Measurements from ENCODE around the gene NR3C1.

NR3C1 gene

DNA sequence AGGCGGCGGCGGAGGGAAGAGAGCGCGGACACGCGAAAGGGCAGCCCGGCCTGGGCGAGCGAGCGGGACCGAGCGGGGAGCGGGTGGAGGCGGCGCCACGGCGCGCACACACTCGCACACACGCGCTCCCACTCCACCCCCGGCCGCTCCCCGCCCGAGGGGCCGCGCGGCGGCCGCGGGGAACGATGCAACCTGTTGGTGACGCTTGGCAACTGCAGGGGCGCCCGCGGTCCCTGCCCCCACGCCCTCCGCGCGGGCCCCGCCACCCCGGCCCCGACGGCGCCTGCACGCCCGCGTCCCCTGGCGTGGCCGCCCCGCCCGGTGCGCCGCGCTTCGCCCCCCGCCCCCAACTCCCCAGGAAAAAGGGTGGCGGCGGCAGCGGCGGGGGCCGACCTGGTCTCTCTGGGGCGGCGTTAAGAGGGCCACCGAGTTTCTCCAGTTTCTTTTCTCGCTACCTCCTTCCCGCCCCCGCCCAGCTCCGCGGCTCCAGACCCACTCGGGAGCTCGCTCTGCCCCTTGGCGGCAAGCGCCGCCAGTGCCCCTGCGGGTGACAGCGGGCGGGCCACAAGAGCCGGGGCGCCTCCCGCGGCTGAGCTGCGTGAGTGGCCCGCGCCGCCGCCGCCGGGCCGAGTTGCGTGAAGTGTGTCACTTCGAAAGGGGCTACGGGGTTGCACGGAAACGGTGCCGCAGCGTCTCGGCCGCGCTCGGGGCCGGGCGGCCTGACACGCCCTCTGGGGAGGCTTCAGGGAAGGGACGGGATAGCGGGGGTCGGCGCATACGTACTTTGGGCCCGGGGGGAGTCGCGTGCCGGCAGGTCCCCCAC is at the start of gene NR3C1:
Gene NR3C1, minus strand, starts transcription at position 94 of the 823 bp plus-strand sequence. CDS start 2,847 bp downstream, outside the sequence.
- peak; percentile 64 to 76 (median 67) for DNase-seq (ENCODE audit: low read depth in 3 of 3)

DNA sequence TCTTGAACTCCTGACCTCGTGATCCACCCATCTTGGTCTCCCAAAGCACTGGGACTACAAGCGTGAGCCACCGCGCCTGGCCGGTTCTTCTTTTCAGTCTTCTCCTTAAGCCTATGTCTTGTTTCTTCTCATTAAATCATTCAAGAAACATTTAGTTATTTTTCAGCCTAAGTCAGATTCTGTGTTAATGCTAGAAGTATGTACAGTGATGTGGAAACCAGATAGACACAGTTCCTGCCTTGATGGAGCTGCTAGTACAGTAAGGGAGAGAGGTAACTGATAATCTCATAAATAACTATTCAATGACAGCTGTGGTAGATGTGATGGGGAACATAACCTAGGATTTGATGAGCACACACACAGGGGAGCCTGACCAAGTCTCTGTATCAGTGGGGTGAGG is 46.3 kb upstream of the NR3C1 start:
- no peak for DNase-seq (ENCODE audit: low read depth in 3 of 3)

DNA sequence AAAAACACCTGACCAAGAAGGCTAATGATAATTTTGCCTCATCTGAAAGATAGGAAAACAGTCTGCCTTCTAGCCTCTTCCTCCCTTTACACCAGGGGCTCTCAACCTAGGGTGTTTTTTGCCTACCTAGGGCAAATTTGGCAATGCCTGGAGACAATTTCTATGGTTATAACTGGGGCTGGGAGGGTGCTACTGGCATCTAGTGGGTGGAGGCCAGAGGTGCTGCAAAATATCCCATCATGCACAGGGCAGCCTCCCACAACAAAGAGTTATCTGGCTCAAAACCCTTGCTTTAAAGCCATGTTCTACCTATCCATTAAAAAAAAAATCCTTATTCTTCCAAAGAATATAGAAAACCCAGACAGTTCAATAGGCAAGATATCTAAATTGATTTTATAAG is 45.0 kb upstream of the NR3C1 start:
- DNase-seq (ENCODE audit: low read depth in 3 of 3), result no peak

DNA sequence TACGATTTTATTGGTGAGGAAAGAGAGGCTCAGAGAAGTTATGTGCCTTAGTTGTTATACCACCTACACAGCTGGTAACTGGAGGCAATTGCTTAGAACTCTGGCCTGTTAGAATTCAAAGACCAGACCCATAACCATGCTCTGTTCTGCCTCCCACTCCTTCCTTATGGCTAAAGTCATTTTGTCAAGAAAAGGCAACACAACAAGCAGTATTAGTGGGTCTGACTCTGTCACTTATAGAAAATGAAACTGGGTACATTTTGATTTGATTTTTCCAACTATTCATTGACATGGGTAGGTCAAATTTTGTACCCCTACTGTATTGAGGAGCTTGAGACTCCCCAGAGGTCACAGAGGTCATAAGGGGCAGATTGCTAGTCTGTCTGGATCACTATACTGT is 44.5 kb upstream of the NR3C1 start:
- no peak for DNase-seq (ENCODE audit: low read depth in 3 of 3)

DNA sequence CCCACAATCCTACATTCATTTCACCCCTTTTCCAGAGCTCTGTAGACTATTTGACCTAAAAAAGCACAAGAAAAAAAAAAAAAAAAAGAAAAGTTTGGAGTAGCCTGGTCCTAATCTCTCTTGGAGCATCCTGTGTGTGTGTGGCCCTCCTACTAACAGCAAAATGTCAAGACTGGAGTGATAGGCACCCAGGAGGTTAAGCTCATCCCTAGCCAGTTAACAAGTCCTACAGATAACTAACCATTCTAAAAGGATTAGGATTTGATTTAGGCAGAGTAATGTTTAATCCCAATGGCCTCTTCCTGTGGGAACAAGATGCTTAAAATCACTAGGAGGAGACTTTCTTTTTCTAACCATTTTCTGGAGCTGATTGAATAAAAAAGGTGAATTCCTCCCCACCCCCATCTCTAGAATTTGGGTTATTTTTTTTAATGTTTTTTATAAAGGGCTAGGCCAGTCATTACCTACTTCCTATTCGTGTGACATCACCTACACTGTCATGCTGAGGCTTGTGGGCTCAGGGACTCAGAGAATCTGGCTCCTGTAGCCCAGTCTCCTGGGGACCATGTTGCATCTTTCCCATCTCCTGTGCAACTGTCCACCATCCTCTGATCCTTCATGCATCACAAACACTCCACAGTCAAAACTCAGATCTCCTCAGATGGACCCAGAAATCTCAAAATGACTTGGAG is 43.2 kb upstream of the NR3C1 start:
- DNase-seq (ENCODE audit: low read depth in 3 of 3), result no peak

DNA sequence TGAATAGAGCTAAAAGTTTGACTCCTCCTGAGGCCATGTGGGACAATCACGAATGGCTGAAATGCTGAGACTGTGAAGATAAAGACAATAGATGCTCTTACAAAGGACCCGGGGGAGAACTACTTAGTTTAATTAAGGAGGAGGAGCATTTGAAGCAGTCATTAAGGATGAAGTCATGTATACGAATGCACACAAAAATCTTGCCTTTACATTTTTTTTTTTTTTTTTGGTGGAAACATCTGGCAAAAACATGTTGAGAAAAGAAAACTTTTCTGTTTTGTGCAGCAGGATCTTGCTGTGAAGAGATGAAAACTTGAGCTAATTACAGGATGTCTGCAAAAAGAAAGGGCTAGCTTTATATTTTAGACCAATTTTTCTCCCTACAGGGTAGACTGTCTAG is 42.3 kb upstream of the NR3C1 start:
- DNase-seq (ENCODE audit: low read depth in 3 of 3), result no peak

DNA sequence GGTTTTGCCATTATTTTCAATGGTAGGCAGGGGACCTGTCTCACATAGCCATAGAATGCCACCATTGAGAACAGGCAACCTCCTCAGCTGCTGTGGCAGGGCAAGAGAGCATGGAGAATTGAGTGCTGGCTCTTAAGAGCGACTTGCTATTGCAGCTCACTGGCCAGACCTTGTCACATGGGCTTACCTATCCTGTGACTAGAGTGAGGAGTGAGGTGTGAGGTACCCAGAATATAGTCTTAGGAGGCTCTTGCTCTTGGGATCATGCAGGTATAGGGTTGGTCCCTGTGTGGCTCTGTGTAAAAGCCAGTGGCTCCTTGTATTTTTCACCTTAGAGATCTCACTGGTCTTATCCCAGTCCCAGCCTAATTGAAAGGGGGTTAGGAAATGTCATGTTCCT is 39.8 kb upstream of the NR3C1 start:
- no peak for DNase-seq (ENCODE audit: low read depth in 3 of 3)

DNA sequence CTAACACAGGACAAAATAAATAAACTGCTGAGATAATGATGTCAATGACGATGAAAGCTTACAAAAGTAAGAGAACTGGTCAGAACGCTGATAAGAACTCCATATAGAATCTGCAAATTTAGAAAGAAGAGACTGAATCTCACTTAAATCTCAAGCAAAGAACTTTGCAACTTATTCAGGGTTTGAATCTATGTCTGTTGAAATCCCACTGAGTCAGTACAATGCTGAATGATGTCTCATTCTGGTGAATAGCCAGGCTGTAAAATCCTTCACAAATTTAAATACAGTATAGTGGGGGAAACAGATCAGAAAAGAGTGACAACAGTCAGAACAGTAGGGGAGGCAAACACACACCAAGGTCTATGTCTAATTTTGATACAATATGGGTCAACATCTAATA is 38.9 kb upstream of the NR3C1 start:
- no peak for DNase-seq (ENCODE audit: low read depth in 3 of 3)

DNA sequence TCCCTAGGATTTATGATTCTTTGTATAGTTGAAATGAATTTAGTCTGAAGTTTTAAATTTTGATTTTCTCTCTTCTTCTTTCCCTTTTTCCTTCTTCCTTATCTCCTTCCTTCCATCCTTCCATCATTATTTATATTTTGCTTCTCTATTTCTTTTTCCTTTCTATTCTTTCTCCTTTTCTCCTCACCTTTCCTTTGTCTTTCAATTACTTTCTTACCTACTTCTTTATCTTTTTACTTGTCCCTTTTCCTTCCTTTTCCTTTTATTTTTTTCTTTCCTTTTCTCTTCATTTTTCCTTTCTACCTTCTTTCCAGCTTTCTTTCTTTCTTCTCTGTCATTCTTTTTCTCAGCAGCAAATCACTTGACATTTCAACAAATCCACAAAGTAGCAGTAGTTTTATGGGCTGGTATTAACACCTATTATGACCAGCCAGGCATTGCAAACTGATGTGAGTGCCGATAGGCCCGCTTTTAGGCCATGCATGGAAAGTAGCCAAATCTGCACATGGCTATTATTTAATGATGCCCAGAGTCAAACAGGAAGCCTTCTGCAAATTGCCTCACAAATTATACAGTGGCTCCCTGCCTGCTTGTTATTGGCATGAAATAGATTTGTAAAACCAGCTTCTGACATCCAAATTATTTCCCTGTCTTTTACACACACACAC is 37.1 kb upstream of the NR3C1 start:
- DNase-seq (ENCODE audit: low read depth in 3 of 3), result no peak

DNA sequence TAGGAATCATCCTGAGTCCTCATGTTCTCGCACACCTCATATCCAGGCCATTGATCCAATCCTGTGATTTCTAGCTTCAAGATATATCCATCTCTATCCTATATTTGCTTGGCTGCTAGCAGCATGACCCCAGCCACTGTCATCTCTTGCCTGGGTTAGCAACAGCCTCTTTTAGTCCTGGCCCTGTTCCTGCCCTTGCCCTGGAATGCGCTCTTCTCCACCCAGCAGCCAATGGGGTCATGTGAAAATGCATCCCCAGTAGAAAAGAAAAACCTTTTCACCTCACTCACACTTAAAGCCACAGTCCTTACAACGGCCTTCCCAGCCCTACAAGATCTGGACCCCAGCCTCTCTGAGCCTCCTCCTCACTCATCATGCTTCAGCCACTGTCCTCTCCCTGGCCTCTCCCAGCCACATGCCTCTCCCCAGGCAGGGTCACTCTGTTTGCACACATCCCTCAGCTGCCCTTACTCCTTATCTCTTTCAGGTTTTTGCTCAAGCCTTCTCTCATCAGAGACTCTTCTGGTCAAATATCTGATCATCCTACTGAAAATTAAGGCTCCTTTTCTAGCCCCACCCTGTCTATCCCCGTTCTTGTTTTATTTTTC is 34.3 kb upstream of the NR3C1 start:
- DNase-seq (ENCODE audit: low read depth in 3 of 3), result no peak

DNA sequence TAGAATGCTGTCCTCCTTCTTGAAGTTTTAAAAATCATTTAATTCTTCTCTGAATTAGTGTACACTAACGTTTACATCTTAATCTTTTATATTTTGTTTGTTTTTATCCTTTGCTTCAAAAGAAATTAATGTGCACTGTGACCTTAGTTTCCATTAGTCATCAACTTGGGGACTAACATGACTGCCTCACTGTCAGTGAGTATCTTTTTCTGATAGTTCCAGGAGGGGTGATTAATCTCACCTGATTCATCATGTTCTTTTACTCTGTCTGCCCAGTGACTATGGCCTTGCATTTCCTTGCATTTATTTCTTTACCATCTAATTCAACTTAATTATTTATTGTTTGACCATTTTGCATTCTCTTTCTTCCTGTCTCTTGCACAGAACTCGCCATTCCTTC is 33.4 kb upstream of the NR3C1 start:
- no peak for DNase-seq (ENCODE audit: low read depth in 3 of 3)

DNA sequence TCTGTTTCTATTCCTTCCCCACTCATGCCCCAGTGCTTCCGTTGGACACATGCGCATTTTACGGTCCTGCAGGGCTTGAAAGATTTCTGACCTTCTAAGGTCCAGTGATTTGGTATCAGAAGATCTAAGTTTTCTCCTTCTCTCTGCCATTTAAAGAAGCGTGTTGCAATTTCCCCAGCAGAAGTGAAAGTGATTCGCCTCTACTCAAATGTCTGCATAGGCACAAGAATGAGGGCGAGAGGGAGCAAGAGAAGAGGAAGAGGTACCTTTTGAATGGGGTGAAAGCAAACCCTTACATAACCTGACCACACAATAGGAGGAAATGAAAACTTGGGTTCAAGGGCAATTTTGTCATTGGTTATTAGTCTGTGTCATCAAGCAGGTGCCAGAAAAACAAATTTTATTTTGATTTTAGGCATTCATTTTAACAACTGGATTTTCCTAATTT is 31.7 kb upstream of the NR3C1 start:
- DNase-seq (ENCODE audit: low read depth in 3 of 3), result peak in 1 of 3 donors; percentile 19

DNA sequence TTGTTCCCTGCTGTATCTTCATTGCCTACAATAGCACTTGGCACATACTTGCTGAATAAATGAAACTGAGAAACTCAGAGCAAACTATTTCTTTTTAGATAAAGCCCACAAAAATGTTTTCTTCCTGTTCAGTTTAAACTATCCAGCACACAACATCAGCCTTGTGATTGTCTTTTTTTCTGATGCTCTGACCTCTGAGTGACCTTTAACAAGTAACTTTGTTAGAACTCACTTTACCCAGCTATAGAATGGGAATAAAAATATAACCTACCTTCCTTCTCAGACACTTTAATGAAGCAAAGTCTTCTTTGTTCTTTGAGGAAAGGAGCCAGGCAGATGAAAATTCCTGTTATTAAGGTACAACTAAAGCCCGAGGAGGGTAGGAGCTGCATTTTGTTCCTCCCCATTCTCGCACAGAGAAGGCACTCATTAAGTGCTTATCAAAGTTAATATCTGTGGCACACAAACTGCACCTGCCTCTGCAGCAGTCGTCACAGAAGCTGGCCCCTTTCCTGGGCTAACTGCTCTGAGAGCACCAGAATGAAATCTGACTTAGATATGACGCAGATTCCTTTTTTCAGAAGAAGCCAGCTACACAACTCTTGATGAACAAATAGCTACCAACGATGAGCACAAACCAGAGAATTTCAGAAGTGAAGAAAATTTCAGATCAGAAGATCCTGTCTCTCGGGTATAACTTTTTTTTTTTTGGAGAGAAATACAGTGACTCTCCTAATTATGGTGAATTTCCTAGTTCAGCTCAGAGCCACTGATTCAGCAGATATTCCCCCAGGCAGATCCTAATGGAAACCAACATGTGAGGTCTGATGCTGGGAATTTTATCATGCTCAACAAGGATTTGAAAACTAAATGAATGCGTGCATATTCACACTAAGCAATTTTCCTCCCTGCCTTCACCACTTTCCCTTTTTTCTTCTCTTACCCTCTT is 31.0 kb upstream of the NR3C1 start:
- peak in 2 of 3 donors; percentile 28 to 45 for DNase-seq (ENCODE audit: low read depth in 3 of 3)

DNA sequence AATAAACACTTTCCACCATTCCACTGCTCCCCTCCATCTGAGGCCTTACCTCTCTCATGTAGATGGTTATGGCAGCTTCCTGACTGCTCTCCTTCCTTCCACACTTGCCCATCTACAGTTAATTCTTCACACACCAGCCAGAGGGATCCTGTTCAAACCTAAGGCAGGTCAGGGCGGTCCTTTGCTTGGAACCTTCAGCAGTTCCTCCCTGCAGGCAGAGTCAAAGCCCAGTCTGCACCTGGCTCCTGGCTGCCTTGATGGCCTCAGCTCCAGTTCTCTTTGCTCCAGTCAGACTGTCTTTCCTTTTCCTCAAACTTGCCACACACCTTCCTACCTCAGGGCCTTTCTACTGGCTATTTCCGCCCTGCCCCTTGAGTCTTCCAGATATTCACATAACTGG is 30.2 kb upstream of the NR3C1 start:
- no peak for DNase-seq (ENCODE audit: low read depth in 3 of 3)

DNA sequence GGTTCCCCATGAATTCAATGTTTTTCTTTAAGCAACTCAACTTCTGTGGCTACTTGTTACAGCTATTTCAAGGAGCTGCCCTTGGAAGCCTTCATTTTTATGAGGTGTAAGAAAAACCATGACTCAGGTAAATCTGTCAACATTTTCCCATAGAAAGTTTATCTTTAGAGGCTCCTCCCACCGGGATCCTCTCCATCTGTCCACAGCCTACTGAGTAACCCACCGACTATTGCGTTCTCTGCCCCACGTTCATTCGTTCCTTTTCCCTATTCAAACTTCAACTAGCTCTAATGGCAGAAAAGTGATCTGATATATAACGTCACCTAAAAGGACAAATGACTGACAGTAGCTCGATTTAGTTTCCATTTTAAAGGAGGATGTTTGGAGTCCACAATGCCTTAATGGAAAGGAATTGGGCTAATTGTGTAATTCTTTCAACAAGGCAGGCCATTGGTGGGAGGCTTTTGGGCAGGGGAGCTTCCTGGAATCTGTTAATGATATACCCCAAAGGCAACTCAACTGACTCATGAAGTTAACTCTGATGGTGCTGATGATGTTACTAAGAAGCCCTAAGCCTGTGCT is 29.3 kb upstream of the NR3C1 start:
- DNase-seq (ENCODE audit: low read depth in 3 of 3), result no peak

DNA sequence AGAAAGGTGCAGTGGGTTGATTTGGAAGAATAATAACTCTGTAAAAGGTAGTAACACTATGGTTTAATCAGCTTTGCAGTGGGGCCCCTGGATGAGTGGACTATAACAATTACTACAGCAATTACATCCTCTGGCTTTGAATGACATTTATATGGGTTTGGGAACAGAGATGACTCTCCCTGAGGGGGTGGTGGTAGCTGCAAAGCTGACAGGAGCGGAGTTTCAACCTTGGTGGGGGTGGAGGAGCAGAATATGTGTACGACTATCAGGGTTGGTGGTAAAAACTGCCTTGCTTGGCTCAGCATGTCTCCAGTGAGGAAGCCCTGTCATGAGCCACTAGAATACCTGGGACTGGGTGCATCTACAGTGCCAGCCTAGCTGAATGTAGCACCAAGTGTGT is 28.3 kb upstream of the NR3C1 start:
- peak; percentile 27 to 46 (median 30) for DNase-seq (ENCODE audit: low read depth in 3 of 3)

DNA sequence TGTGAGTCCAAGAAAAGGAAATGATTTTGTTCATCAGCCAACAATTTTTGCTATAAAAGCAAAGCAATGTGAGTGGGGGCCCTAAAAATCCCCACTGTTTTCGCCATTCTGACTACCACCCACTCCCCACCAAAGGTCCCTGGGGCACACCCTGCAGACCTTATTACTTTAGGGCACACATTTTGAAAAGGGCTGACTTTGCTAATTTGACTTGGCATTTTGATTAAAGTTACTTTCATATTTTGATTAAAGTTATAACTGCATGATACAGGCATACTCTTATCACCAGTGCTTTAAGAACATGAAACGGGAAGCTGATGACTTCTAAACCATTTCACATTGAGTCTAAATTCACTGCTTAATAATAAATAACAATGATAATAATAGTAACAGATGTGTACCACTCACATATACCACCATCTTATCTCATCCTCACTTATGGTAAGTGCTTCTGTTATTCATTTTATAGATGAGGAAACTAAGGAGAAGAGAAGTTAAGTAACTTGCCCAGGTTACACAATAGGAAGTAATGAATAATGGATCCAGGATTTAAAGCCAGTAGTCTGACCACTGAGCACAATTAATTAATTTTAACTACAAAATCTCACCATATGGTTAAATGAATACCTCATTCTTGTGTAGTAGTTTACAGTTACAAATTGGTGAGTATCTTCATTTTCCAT is 25.4 kb upstream of the NR3C1 start:
- DNase-seq (ENCODE audit: low read depth in 3 of 3), result no peak

DNA sequence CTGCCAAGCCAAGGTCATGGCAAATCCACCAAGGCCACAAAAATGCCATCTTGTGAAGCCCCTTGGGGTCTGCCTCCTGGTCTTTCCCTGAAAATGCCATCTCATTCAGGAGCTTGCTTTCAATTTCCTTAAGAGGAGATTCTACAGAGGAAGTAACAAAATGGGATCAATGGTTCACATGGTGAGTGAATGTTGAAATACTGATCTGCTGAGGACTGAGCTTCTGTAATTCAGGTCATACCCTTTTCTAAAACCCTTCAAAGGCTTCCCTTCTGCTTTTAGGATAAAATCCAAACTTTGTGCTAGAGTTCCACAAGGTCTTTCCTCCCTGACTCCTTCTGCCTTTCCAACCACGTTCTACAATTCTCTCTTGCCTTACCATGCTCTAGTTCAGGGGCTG is 24.7 kb upstream of the NR3C1 start:
- no peak for DNase-seq (ENCODE audit: low read depth in 3 of 3)

DNA sequence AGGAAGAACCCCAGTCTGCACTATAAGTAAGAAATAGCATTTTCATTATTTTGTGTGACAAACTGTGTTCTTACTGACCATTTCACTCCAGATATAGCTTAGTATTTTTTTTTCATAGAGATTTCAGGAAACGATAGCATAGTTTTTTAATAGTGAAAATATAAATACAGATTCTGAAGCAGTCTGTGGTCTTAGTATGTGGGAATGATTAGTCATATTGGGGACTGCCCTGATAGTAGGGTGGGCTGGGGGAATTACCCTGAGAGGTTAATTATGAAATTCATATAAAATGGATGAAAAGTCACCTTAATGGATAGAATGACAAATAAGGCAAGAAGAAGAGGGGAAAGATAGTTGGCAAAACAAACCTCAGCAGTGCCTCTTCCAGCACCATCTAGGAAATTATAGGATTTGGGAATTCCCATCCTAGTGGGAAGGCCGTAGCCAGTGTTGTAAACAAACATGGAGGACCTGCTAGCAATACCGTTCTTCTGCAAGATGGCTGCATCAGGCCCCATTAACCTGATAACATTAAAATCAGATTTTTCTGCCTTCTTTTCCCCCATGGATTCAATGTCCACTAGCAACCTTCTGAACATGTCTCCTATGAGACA is 23.7 kb upstream of the NR3C1 start:
- DNase-seq (ENCODE audit: low read depth in 3 of 3), result no peak
